ENCODE measurements around the gene SYNE2.
"Not testable (repeated sequence)": the region's sequence is repeated elsewhere in the genome, so short reads cannot be mapped to it uniquely, and the experiment has no call there.

GRCh38 chr14:63811692-63812091 lies 41.1 kb upstream of the SYNE2 start:
- TF ChIP-seq CTCF, EZH2, EZH2phosphoT487 (IDR thresholded peaks at IDR 0.05): not testable (repeated sequence)

All from neural progenitor cell (in vitro differentiated cells).